NOMO-1 (cell line): ENCODE measurements around the gene MAD1L1.
A peak's percentile ranks its signal among the peaks of the same experiment; 100 is the strongest.

ENCODE experiments used
- DNase-seq, 2 experiments: peaks; one replicate each; lab custom pipeline; 2025; ENCODE audit not compliant: unreplicated experiment in 2 of 2; lab: John Stamatoyannopoulos, UW

MAD1L1 gene

GRCh38 chr7:2122651-2123050 lies 110.1 kb downstream of the MAD1L1 start:
- DNase-seq: no peak

DNA sequence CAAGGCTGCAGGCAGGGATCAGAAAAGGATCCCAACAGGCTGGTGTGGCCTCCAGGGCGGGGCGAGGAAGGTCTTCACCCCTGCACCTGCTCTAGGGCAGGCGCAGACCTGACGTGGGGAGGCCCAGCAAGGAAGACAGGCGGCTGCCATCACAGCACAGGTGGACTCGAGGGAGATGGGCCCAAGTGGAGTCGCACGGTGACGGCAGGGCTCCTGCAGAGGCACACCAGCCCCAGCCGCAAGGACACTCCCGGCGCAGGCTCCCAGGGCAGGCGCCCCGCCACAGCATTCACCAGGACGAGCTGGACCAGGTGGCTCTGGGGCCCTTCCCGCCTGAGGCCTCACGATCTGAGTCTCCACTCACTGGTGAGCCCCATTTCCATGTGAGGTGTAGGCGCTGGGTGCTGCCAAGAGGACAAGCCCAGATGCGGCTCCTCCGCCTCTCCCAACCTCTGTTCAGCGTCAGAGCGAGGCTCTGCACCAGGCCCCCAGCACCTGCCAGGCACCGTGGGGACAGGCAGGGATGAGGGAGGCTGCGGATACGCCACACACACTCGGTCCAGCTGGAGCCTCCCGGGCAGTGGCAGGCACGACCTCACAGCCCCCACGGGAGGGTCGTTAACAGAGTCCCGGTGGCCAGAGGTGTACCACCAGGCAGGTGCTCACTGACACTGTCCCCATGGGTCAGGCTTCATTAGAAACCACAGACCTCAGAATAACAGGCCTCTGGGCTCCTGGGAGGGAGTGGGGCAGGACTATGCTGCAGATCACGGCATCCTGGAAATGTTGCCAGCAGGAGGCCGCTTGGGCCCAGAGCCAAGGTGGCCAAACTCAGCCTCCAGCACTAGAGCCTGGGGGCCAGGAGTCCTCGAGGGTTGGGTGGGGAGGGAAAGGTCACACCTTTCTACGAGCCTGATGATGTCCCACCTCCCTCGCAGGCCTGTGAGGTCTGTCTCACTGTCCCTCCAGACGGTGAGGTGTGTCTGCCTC lies 111.6 kb downstream of the MAD1L1 start:
- DNase-seq: no peak

GRCh38 chr7:2120251-2120660 lies 112.5 kb downstream of the MAD1L1 start:
- DNase-seq: no peak

DNA sequence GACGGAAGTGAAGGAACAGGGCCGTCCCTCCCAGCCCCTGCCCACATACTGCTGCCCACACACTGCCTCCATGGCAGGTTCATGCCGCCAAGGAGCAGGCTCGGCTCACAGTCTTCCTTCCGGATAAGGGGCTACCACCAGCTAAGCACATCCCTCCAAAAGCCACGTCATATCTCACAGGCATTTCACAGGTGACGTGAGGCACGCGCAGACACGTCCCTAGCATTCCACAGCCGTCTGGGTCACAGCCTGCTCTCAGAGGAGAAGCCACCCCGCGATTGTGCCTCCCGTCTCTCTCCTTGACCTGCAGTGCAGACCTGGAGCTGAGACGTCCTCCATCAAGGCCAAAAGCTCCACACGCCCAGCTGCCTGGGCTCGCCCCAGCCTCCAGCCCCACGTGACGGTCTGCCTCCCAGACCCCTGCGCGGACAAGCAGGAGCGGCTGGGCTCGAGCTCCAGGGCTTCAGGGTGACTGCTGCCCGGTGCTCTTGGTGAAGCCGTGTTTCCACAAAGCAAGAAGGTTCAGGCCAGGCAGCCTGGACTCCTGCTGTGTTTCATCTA lies 114.0 kb downstream of the MAD1L1 start:
- no peak for DNase-seq

GRCh38 chr7:2118056-2118455 lies 114.7 kb downstream of the MAD1L1 start:
- no peak for DNase-seq

GRCh38 chr7:2117646-2118045 lies 115.1 kb downstream of the MAD1L1 start:
- DNase-seq: no peak

- no peak for DNase-seq
Observed at GRCh38 chr7:2116989-2117591, 115.7 kb downstream of the MAD1L1 start.

DNA sequence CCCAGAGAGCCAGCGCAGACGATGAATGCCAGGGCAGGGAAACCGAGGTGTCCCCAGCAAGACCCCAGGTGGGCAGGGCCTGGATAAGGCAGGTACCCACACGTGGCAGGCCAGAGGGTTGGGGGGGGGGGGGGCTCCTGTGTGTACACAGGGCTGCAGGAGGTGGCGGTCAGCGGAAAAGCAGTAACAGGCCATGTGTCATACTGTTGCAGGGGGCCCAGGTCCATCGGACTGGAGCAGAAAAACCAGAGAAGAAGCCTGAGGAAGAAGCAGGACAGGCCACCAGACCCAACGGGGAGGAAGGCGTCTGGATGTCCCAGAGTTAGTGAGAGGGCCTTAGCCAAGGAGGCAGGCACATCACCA lies 116.3 kb downstream of the MAD1L1 start:
- no peak for DNase-seq

DNA sequence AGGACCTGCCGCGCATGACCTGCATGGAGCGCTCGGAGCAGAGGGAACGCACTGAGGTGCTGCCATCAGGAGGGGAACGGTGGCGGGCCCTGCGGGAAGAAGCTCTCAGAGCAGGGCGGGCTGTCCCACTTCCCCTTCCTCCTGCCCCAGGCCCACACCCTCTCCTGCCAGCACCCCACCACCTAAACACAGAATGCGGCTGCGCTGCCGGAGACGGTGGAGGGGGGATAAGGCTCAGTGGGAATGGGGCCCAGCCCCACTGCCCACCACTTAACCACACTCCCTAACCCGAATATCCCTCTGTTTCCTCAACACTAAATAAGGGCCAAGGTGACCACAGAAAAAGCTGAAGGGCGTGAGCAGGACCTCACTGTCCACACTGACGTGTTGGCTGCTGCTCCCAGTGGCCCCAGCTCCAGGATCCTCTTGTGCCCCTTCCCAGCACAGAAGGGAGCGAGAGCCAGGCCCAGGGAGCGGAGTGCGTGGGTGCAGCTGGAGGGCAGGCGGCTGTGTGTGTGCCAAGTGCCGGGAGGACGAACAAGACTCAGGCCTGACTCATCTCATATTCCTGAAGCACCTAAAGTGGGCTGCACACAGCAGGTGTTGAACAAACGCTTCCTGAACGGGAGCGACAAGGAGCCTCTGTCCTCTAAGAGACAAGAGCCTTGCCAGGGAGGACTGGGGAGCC lies 116.8 kb downstream of the MAD1L1 start:
- no peak for DNase-seq

GRCh38 chr7:2114926-2115759 lies 117.6 kb downstream of the MAD1L1 start:
- no peak for DNase-seq

DNA sequence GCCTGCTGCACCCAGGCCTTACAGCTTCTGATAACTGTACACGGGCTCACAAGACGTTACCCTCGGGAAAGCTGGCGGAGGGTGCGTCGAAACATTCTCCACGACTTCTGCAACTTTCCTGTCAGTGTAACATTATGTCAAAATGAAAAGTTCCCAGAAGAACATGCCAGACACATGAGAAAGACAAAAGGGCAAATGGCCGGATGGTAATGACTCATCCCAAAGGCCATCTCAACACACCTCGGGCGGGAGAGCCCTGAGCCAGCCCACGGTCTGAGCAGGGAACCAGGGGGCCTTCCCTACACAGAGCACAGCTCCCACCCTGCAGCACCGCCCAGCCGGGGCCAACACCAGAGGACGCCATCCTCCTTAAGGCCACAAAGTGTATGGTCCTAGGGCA lies 118.7 kb downstream of the MAD1L1 start:
- no peak for DNase-seq

DNA sequence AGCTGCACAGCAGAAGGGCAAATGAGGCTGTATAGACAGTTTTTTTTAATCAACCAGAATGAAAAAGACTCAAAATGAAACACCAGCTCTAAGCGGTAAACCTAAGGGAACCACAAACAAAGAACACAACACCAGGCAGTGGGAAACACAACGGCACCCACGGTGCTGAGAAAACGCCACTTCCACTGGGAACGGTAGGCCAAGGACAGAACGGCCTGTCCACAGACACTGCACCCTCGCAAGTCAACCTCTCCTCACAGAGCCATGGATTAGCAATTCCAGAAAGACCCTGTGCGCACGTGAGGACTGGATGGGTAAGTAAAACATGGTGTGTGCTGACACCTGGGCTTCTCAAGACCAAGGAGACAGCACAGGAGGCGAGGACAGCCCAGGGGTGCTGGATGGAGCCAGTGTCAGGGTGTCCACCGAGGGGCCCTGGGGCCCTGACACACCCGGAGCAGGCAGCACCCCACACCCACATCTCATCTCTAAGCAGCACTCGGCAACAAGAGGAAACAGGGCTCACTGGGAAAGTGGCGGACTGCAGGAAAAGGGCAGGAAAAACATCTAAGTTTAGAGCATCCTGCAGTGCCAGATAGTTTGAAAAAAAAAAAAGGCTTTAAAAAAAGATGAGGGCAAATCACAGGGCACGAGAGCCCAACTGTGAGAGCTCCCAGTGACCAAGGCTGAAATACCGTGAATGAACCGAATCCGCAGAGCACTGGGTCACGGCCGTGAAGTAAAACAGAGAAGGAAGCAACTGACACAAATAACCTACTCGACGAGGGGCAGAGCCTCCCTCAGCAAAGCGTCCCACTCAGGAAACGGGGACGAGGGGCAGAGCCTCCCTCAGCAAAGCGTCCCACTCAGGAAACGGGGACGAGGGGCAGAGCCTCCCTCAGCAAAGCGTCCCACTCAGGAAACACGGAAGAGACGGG lies 120.2 kb downstream of the MAD1L1 start:
- DNase-seq: no peak

GRCh38 chr7:2111568-2111967 lies 121.2 kb downstream of the MAD1L1 start:
- DNase-seq: no peak

- DNase-seq: no peak
Observed at GRCh38 chr7:2110610-2111396, 121.9 kb downstream of the MAD1L1 start.

DNA sequence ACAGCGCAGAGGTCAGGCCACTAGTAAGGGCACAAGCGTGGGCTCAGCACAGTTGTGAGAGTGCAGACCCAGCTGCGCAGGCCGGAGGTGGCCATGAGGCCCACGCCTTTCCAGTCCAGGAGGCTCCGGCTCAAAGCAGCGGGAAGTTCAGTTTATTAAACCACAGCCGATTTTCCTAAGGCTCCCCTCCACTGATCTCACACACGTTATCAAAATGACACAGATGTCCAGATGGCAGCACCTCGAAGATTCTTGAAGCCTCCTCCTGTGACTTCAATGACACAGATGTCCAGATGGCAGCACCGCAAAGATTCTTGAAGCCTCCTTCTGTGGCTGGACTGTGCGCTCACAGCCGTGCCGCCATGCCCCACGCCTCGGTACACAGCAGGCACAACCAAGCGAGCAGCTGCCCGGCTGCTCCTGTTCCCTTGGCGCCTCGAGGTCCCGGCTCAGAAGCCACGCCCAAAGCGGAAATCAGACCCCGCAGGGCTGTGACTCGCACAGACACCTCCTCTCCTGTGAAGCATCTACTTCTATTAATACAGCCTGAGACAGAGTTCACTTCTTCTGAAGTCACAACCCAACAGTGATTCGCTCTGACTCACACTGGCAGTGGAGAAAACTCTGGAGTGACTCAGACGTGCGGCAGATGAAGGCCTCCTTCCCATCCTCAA lies 122.7 kb downstream of the MAD1L1 start:
- peak; percentile 84 to 86 for DNase-seq

DNA sequence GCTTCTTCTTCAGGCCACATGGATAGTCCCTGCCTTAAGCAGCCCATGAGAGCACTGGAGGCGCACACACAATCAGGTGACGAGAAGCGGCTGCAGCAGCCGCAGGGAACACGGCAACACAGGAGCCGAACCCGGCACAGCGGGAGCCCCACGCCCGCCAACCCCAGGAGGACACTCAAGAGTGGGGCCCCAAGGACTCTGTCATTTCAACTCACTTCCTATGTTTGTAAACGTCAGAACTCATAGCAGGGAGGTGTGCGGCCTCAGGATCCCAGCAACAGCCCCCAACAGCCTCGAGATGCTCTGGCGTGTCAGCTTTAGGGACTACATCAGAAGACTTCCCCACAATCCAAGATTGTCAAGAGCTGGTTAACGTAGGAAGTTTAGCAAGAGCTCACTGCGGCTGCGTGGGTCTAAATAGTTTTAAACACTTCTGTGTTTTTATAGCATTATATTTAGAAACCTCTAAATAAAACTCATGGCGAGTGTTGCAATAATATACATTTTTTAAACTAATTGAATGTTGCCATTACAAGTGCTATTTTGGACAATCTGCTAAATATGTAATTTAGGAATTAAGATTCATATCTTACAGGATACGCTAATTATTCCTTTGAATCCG lies 123.4 kb downstream of the MAD1L1 start:
- DNase-seq: peak in 1 of 2 experiments; percentile 60

DNA sequence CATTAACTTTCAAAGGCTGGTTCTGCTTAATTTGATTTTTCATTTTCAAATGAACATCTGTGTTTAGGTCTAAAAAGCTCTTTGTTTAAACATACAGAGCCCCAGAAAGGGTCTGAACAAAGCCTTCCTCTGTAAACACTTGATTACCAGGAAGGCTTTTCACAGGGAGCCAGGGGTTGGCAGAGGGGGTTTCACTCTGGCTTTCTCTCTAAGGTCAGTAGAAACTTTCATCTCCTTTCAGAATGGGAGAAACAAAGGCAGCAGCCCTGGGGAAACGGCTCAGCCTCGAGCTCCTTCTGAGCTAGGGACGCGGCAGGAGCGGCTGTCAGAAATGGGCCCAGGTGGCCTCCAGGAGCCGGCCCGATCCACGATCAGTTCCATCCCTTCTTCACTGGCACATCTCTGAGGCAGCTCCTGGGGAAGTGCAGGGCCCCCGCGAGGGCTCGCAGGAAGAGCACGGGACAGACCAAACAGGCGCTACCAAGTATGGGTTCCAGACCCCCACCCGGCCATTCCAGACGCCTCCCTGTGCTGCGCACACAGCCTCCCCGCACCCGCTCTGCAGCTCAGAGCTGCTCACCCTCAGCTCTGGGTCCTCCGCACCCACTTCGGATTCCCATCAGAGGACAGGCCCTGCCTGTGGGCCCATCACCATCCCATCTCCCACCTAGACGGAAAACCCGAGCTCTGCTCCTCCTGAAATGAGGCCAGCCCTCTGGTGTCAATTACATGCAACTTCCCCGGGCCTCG lies 124.1 kb downstream of the MAD1L1 start:
- no peak for DNase-seq
